ENCODE measurements around the gene MGAT4A.

DNA sequence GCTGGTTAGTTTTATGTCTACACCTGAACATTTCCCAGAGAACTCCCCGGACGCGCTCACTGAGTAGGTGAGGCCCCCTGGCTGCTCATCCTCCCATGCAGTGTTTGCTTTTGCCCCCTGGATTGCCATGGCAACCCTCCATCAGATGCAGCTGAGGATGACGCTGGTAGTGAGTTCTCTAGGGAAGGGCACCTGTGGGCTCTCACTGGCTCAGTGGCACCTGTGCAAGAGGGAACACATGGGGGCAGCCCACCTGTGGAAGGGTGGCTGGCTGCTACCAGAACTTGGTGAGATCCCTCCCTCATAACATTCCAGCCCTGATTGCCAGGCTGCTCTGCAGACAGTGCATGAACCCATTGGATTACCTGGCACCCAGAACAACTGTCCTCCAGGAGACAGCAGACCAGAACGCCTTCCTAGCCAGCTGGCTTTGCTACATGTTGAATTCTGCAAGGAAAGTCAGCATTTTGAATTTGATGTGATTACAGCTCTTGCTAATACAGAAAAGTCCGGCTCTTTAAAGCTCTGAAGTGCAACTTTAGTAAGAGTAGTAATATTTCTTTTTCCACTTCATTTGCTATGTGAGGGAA, 144.3 kb downstream of the MGAT4A start:
- TF ChIP-seq EZH2 (IDR thresholded peaks at IDR 0.05) (no peak), POLR2AphosphoS5 (IDR thresholded peaks at IDR 0.05; ENCODE audit: borderline replicate concordance, low read depth, low read length) (no peak), FOXP2 (optimal IDR thresholded peaks at IDR 0.05; ENCODE audit: control extremely low read depth, extremely low read length, insufficient read depth) (no peak)
